ENCODE results near the gene KRT27. TPM values are rescaled to one million over a fixed set of nuclear protein-coding genes. Genes with fewer than 3 reads are reported as not detected.

KRT27 gene
- total RNA-seq, 1 donor from 2014 or later: not detected

- Mint-ChIP-seq H3K4me3 (ENCODE audit: unreplicated experiment) (no peak within 1 kb of the TSS), H3K27ac (ENCODE audit: unreplicated experiment) (no peak within 1 kb of the TSS), H3K36me3 (ENCODE audit: low read depth) (no peaks in the 10 kb centered on the region), H3K9me3 (ENCODE audit: low read depth) (no peaks in the 10 kb centered on the region), H3K4me1 (ENCODE audit: low read depth) (no peaks in the 10 kb centered on the region), H3K27me3 (ENCODE audit: low read depth) (peaks cover 54% of the 10 kb centered on the region)
- DNase-seq (ENCODE audit: low spot score): no peak
- TF ChIP-seq CTCF (IDR thresholded peaks at IDR 0.05): no peak
Measured at GRCh38 chr17:40772101-40772500, 10.2 kb downstream of the KRT27 start, which contains the start of gene KRT26. TSS of gene KRT26 (minus strand) at chr17:40772201. CDS start at chr17:40772113, 88 bp downstream.

- H3K4me3 Mint-ChIP-seq (ENCODE audit: unreplicated experiment): no peak overlapping the region
- peaks cover 26% of the 10 kb centered on the region for H3K9me3 Mint-ChIP-seq (ENCODE audit: low read depth)
- peaks cover 33% of the 10 kb centered on the region for H3K27me3 Mint-ChIP-seq (ENCODE audit: low read depth)
- no peak for TF ChIP-seq CTCF (IDR thresholded peaks at IDR 0.05)
- no peak overlapping the region for H3K27ac Mint-ChIP-seq (ENCODE audit: unreplicated experiment)
- no peaks in the 10 kb centered on the region for H3K4me1 Mint-ChIP-seq (ENCODE audit: low read depth)
- DNase-seq (ENCODE audit: low spot score): no peak
- H3K36me3 Mint-ChIP-seq (ENCODE audit: low read depth): peaks cover 6% of the 10 kb centered on the region
Measured at GRCh38 chr17:40765657-40766056, 16.7 kb downstream of the KRT27 start.

DNA sequence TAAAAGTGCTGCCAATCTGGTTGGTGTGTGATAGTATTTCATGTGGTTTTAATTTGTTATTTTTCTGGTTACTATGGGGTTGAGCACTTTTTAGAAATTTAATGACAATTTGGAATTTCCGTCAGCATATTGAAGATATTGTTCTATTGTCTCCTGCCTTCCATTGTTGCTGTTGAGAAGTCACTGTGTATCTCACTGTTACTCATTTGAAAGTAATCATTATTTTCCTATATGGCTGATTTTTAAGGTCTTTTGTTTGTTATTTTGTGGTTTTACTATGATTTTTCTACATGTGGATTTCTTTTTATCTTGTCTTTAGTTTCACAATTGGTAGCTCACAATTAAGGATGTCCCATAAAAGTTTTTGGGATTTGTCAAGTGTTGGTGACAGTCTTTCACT, 18.6 kb downstream of the KRT27 start:
- Mint-ChIP-seq H3K9me3 (ENCODE audit: low read depth) (peaks cover 44% of the 10 kb centered on the region), H3K4me3 (ENCODE audit: unreplicated experiment) (no peak overlapping the region), H3K36me3 (ENCODE audit: low read depth) (peaks cover 9% of the 10 kb centered on the region), H3K27ac (ENCODE audit: unreplicated experiment) (no peak overlapping the region), H3K27me3 (ENCODE audit: low read depth) (peaks cover 26% of the 10 kb centered on the region), H3K4me1 (ENCODE audit: low read depth) (no peaks in the 10 kb centered on the region)
- no peak for TF ChIP-seq CTCF (IDR thresholded peaks at IDR 0.05)
- no peak for DNase-seq (ENCODE audit: low spot score)

GRCh38 chr17:40760105-40761016, 22.0 kb downstream of the KRT27 start:
- H3K36me3 Mint-ChIP-seq (ENCODE audit: low read depth): peaks cover 9% of the 10 kb centered on the region
- peaks cover 54% of the 10 kb centered on the region for H3K9me3 Mint-ChIP-seq (ENCODE audit: low read depth)
- no peak overlapping the region for H3K4me3 Mint-ChIP-seq (ENCODE audit: unreplicated experiment)
- H3K27me3 Mint-ChIP-seq (ENCODE audit: low read depth): peaks cover 26% of the 10 kb centered on the region
- TF ChIP-seq CTCF (IDR thresholded peaks at IDR 0.05): no peak
- no peak overlapping the region for H3K27ac Mint-ChIP-seq (ENCODE audit: unreplicated experiment)
- DNase-seq (ENCODE audit: low spot score): no peak
- no peaks in the 10 kb centered on the region for H3K4me1 Mint-ChIP-seq (ENCODE audit: low read depth)

DNA sequence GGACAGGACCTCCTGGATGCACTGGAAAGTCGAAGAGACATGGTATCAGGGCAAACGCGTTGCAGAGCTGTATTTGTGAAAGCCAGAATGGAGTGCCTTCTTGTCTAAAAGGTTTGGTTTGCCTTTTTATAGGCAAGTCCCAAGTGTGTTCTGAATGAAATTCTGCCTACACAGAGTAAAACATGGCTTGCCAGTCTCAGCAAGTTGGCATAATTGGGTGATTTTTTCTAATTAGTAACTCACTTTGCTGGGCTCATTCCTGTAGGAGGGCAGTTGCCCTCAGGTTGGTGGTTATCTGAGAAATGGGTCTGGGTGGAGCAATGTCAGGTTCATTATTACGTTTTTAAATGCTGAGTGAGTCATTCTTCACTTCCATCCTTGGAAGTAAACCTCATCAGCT, 27.1 kb downstream of the KRT27 start, which contains the start of gene KRT25:
TSS of gene KRT25 (minus strand) at position 101 of the 400 bp plus-strand sequence. CDS start at position 41, 60 bp downstream.
- Mint-ChIP-seq H3K36me3 (ENCODE audit: low read depth) (peaks cover 3% of the 10 kb centered on the region), H3K27ac (ENCODE audit: unreplicated experiment) (no peak within 1 kb of the TSS), H3K27me3 (ENCODE audit: low read depth) (peaks cover 34% of the 10 kb centered on the region), H3K9me3 (ENCODE audit: low read depth) (peaks cover 24% of the 10 kb centered on the region), H3K4me1 (ENCODE audit: low read depth) (no peaks in the 10 kb centered on the region), H3K4me3 (ENCODE audit: unreplicated experiment) (no peak within 1 kb of the TSS)
- no peak for TF ChIP-seq CTCF (IDR thresholded peaks at IDR 0.05)
- no peak for DNase-seq (ENCODE audit: low spot score)

All from chondrocyte (in vitro differentiated cells).